ENCODE measurements around the gene KBTBD12.
"Not testable (repeated sequence)": the region's sequence is repeated elsewhere in the genome, so short reads cannot be mapped to it uniquely, and the experiment has no call there.

KBTBD12 gene, protein sequence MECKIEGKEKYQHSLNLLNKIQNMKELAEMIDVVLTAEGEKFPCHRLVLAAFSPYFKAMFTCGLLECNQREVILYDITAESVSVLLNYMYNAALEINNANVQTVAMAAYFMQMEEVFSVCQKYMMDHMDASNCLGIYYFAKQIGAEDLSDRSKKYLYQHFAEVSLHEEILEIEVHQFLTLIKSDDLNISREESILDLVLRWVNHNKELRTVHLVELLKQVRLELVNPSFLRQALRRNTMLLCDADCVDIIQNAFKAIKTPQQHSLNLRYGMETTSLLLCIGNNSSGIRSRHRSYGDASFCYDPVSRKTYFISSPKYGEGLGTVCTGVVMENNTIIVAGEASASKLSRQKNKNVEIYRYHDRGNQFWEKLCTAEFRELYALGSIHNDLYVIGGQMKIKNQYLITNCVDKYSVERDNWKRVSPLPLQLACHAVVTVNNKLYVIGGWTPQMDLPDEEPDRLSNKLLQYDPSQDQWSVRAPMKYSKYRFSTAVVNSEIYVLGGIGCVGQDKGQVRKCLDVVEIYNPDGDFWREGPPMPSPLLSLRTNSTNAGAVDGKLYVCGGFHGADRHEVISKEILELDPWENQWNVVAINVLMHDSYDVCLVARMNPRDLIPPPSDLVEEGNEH

DNA sequence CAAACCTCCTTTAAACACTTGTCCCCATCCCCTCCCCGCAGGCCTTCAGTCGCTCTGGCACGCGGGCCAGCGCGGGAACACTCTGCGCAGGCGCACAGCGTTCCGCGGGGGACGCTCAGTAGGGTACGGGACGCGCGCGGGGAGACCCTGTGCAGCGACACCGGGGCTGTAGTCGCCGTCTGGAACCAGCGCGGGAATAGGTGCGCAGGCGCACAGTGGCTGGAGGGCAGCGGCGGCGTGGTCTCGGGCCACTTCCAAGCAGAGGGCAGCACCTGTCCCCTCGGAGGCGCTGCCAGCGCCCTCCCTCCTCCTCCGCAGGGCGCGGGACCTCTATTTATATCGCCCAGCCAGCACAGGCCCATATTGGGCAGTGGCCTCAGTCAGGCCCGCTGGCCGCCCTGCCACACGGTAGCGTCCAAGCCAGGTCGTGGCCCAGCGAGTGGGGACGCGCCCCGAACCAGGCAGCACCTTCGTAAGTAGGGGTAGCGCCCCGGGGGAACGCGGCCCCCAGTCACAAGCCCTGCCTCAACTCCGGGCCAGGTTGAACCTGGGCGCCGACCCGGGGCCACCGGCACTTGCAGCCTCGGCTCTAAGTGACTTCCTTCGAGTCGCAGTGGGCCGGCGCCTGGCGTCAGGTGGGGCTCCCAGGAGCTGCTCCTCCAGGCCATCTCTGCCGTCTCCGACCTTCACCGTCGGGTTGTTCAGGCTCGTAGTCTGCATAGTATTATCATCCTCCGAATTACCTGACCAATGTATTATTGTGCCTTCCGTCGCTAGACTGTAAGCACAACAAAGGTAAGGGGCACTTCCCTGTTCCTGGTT lies at the start of gene KBTBD12:
Gene KBTBD12 (plus strand): TSS at position 118 of the 822 bp plus-strand sequence. CDS start 7,830 bp downstream, outside the sequence.
- DNase-seq (ENCODE audit: low read depth) = no peak

DNA sequence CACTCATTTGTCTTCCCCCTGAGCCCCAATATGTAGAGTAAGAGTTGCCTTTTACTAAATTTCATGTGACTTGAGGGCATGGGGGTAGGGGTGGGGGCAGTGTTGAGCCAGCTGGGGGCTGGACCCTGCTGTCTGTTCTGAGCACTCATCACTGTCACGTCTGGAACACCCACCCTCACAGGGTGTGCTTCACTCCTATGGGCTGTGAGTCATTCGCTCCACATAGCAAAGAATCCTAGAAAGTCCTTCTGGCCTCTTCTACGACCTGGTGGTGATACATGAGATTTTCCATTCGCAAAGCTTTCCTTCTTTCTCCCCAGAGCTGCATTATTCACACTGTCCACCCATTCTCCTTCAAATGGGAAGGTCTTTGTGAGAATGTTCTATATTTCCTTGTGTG lies 49.1 kb upstream of the KBTBD12 start:
- DNase-seq (ENCODE audit: low read depth) = no peak

- no peak for DNase-seq (ENCODE audit: low read depth)
These were observed 47.6 kb upstream of the KBTBD12 start for GRCh38 chr3:127867412-127867811.

DNA sequence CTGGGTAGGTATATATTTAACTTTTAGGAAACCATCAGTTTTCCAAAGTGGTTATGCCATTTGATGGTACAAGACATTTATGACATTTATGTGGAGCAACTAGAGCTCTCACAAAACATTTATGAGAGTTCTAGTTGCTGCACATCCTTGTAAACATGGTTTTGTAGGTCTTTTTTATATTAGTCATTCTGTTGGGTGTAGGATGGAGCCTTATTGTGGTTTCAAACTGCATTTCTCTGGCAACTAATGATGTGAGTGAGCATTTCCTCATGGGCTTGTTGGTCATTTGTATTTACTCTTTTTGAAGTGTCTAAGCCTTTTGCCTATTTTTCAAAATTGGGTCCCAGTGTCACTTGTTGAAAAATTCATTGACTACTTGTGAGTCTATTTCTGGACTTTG lies 47.0 kb upstream of the KBTBD12 start:
- DNase-seq (ENCODE audit: low read depth) = no peak

DNA sequence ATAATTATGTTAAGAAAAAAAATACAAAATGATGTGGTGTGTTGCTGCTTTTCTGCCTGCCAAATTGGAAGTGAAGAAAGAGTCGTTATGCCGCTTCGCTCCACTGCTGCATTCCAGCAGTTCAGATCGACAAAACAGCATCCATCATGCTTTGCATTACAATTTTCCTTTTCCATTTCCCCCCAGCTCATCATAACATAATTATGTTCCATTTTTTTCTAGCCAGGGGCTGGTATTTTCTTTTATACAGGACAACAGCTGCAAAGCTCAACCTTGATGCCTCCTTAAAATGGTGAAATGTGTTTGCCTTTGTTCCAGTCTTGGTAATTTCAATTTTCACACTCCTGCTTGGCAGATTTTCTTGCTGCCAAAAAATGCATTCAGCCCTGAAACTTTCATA lies 44.9 kb upstream of the KBTBD12 start:
- DNase-seq (ENCODE audit: low read depth) = no peak

- DNase-seq (ENCODE audit: low read depth) = not testable (repeated sequence)
These were observed 40.9 kb upstream of the KBTBD12 start for GRCh38 chr3:127874097-127874496.

- no peak for DNase-seq (ENCODE audit: low read depth)
These were observed 33.4 kb upstream of the KBTBD12 start for GRCh38 chr3:127881586-127881985.

DNA sequence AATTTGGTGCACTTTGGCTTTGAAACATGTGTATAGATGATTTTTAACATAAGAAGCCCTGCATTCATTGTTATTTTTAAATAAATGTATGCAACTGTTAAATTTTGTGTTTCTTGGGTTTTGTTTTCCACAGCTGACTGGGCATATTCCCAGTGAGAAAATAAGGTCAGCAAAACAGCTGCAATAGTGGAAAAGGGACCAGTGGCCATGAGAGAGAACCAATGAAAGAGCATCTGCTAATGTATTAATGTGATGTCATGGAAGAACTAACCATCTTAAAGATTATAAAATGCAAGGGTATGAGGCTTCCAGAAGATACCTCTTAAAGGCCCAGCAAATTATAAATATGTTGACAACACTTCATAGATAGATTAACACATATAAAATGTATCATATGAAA lies 31.0 kb upstream of the KBTBD12 start:
- no peak for DNase-seq (ENCODE audit: low read depth)

DNA sequence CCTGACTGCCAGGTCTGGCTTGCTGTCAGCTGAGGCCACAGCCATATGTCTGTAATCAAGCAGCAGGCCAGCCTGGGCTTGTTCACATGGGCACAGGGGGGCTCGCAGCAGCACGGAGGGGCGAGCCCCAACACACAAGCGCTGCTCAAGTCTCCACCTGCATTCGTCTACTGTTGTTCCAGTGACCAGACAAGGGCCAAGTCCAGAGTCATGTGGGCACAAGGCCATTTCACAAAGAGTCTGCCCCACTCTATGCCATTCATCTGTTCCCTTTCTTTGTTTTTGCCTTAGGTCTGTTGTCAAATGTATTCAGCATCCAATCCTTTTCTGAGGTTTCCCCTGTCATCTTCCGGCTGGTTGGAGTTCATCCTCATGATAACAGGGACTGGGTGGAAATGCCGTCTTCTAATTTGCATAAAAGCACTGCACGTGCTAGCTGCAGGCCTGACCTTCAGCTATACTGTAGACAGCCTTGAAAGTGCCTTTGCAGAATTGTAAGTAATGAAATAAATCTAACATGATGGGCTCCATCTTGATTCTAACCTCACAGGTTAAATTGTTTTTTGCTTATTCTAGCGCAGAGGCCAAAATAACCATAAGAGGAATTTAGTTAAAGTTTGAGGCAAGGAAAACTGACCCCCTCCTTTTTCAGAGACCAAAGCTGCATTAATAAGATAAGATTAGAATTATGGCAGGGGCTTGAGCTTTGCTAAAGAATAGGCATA lies 28.6 kb upstream of the KBTBD12 start:
- no peak for DNase-seq (ENCODE audit: low read depth)

- DNase-seq (ENCODE audit: low read depth) = no peak
These were observed 28.1 kb upstream of the KBTBD12 start for GRCh38 chr3:127886956-127887231.

- DNase-seq (ENCODE audit: low read depth) = no peak
These were observed 27.7 kb upstream of the KBTBD12 start for GRCh38 chr3:127887321-127887720.

DNA sequence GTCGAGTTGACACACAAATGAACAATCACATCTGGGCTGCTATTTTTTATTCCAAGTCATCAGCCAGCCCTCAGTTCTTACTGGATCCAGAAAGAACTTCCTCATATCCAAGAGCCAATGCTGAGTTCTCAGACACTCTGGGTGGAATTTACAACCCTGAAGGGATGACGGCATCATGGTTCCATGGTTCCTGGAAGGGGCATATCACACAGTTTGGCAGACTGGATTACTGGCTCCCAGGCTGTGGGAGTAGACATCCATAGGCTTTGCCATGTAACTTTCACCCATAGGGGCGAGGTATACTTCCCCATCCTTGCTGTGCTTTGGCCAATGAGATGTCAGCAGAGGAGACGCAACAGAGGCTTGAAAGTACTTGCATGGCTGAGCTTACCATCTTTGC lies 26.9 kb upstream of the KBTBD12 start:
- no peak for DNase-seq (ENCODE audit: low read depth)

GRCh38 chr3:127888564-127889107 lies 26.4 kb upstream of the KBTBD12 start:
- DNase-seq (ENCODE audit: low read depth) = no peak

GRCh38 chr3:127889461-127889863 lies 25.6 kb upstream of the KBTBD12 start:
- DNase-seq (ENCODE audit: low read depth) = no peak

- DNase-seq (ENCODE audit: low read depth) = no peak
These were observed 24.9 kb upstream of the KBTBD12 start for GRCh38 chr3:127889976-127890650.

DNA sequence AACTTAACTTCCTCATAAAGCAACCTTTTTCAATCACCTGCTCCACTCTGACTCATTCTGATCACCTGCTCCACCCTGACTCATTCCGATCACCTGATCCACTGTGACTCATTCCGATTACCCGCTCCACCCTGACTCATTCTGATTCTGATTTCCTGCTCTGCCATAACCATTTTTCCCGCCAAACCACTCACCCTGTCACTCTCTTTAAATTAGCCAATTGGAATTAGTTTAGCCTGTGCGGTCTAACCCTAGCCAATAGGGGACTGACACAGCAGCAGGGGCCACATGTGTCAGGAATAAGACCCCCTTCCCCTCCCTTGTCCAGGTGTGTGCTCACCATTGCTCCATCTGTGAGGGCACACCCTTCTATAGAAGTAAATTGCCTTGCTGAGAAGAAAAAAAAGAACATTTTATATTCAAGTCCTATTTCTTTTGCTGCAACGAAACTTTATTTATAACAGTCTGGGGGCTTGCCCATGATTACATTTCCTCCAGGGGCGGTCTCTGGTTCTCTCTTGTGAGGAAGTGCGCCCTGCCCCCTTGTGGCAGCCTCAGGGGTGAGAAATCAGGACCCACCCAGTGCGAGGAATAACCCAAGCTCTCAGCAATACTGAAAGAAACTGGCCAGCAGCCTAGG lies 24.3 kb upstream of the KBTBD12 start:
- not testable (repeated sequence) for DNase-seq (ENCODE audit: low read depth)

GRCh38 chr3:127894481-127894880 lies 20.6 kb upstream of the KBTBD12 start:
- DNase-seq (ENCODE audit: low read depth) = no peak

DNA sequence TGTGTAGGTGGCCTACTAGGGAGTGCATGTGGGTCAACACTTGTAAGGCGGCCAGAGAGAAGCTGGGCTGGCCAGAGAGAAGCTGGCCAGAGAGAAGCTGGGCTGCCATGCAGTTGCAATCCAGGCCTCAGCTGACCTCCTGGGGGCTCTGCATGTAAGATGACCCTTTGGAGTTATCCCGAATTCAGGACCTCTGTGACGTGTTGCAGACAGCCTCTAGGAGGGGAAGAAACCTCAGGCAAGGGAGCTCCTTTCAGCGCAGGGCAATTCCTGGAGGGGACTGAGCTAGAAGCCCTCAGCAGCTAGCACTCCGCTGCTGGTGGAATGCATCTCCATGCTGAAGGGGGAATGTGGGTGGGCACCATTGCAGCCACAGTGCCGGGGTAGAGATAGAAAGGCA lies 15.8 kb upstream of the KBTBD12 start:
- no peak for DNase-seq (ENCODE audit: low read depth)

DNA sequence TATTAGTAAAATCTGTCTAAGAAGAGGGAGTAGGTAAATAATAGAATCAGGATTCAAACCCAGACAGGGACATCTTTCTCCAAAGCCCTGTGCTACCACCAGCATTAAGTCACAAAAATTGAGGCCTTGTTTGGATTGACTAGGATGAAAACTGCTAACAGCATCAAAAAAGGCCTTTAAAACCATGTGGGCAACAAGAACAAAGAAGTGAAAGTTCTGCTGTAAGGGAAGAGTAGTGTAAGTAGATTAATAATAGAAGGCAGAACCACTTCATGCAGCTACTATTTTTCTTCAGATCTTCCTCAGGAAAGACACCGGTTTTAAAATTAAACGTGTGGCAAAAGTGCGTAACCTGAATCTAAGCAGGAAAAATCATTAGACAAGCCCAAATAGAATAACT lies 15.3 kb upstream of the KBTBD12 start:
- DNase-seq (ENCODE audit: low read depth) = no peak

GRCh38 chr3:127900536-127900935 lies 14.5 kb upstream of the KBTBD12 start:
- no peak for DNase-seq (ENCODE audit: low read depth)

DNA sequence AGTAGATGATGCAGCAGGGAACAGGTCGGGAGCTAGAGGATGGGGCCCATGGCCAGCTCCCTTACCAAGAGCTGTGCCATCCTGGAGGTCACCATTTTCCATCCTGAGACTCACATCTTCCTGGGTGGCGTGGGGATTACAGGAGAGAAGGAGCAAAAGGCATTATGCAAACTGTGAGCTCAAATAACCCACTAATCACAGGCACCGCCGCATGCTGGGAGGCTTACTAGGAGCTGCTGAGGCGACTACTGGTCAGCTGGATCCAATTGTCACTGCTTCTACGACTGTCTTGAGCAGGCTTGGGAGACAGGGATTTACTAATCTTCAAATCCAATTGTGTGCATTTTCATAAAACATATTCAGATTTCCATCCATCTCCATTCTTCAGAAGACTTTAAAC lies 12.5 kb upstream of the KBTBD12 start:
- DNase-seq (ENCODE audit: low read depth) = no peak

Data from GM04504 (cell line).